RCC 7860 (cell line): Measurements from ENCODE around the gene DRD1.
A peak's percentile ranks its signal among the peaks of the same experiment; 100 is the strongest.
"Not testable (repeated sequence)": the region's sequence is repeated elsewhere in the genome, so short reads cannot be mapped to it uniquely, and the experiment has no call there.

Source experiments
- DNase-seq: peaks from one replicate; pipeline ENCODE4 v3.0.0-alpha.2; 2015; ENCODE audit warnings: low spot score
- FAIRE-seq: peaks from 2 replicates; lab custom pipeline; 2012; peaks lifted over from hg19 to GRCh38; lab: Jason Lieb, UNC

Gene DRD1

GRCh38 chr5:175468892-175469291 lies 24.9 kb upstream of the DRD1 start:
- no peak for DNase-seq
- FAIRE-seq = no peak

GRCh38 chr5:175467983-175468690 lies 24.2 kb upstream of the DRD1 start:
- DNase-seq = no peak
- no peak for FAIRE-seq

GRCh38 chr5:175466700-175467318 lies 22.8 kb upstream of the DRD1 start:
- FAIRE-seq = no peak
- no peak for DNase-seq

GRCh38 chr5:175465282-175465681 lies 21.3 kb upstream of the DRD1 start:
- FAIRE-seq = no peak
- no peak for DNase-seq

GRCh38 chr5:175464942-175465233 lies 20.9 kb upstream of the DRD1 start:
- FAIRE-seq = no peak
- no peak for DNase-seq

GRCh38 chr5:175464074-175464941 lies 20.3 kb upstream of the DRD1 start:
- FAIRE-seq = no peak

GRCh38 chr5:175463641-175464040 lies 19.7 kb upstream of the DRD1 start:
- no peak for FAIRE-seq
- DNase-seq = no peak

More at GRCh38 chr5:175464074-175464941, 20.3 kb upstream of the DRD1 start:
- peak; percentile 9 for DNase-seq

GRCh38 chr5:175461370-175461769 lies 17.4 kb upstream of the DRD1 start:
- DNase-seq (no peak), FAIRE-seq (no peak)

- DNase-seq (no peak), FAIRE-seq (no peak)
These were observed 16.6 kb upstream of the DRD1 start for GRCh38 chr5:175460552-175460951.

GRCh38 chr5:175460126-175460525 lies 16.1 kb upstream of the DRD1 start:
- FAIRE-seq (peak; percentile 56), DNase-seq (no peak)

GRCh38 chr5:175457466-175457865 lies 13.5 kb upstream of the DRD1 start:
- peak; percentile 31 for DNase-seq
- FAIRE-seq = no peak

GRCh38 chr5:175456105-175456742 lies 12.2 kb upstream of the DRD1 start:
- DNase-seq (no peak), FAIRE-seq (no peak)

GRCh38 chr5:175454338-175454737 lies 10.4 kb upstream of the DRD1 start:
- not testable (repeated sequence) for DNase-seq, FAIRE-seq

GRCh38 chr5:175452166-175452565 lies 8.2 kb upstream of the DRD1 start:
- FAIRE-seq (no peak), DNase-seq (no peak)

GRCh38 chr5:175448276-175448675 lies 4.3 kb upstream of the DRD1 start:
- DNase-seq (no peak), FAIRE-seq (no peak)

GRCh38 chr5:175447571-175447970 lies 3.6 kb upstream of the DRD1 start:
- FAIRE-seq (no peak), DNase-seq (no peak)

GRCh38 chr5:175446378-175446777 lies 2.4 kb upstream of the DRD1 start:
- not testable (repeated sequence) for DNase-seq, FAIRE-seq

- FAIRE-seq = no peak
- no peak for DNase-seq
These were observed 999 bp upstream of the DRD1 start for GRCh38 chr5:175444905-175445456.

GRCh38 chr5:175443514-175444059 lies 395 bp downstream of the DRD1 start:
- FAIRE-seq (no peak), DNase-seq (no peak)

GRCh38 chr5:175438234-175438857 lies 5.6 kb downstream of the DRD1 start:
- no peak for DNase-seq
- FAIRE-seq = no peak
